HEK293T (cell line): ENCODE measurements around the gene SPRYD3.

Source experiments
- ARNT ChIP-seq: fragments of 450-650 bp; IDR thresholded peaks from 2 replicates; pipeline ENCODE4 v1.6.1; 2017; ENCODE audit warnings: mild to moderate bottlenecking
- FOXA1 ChIP-seq: fragments of 450-650 bp; IDR thresholded peaks from 2 replicates; pipeline ENCODE4 v1.6.1; 2016; ENCODE audit warnings: mild to moderate bottlenecking
- FOXM1 ChIP-seq: fragments of 450-650 bp; IDR thresholded peaks from 2 replicates; pipeline ENCODE4 v1.6.1; 2017; ENCODE audit warnings: mild to moderate bottlenecking, borderline replicate concordance
- ZNF384 ChIP-seq: fragments of 450-650 bp; IDR thresholded peaks from 2 replicates; pipeline ENCODE4 v1.6.1; 2016

DNA sequence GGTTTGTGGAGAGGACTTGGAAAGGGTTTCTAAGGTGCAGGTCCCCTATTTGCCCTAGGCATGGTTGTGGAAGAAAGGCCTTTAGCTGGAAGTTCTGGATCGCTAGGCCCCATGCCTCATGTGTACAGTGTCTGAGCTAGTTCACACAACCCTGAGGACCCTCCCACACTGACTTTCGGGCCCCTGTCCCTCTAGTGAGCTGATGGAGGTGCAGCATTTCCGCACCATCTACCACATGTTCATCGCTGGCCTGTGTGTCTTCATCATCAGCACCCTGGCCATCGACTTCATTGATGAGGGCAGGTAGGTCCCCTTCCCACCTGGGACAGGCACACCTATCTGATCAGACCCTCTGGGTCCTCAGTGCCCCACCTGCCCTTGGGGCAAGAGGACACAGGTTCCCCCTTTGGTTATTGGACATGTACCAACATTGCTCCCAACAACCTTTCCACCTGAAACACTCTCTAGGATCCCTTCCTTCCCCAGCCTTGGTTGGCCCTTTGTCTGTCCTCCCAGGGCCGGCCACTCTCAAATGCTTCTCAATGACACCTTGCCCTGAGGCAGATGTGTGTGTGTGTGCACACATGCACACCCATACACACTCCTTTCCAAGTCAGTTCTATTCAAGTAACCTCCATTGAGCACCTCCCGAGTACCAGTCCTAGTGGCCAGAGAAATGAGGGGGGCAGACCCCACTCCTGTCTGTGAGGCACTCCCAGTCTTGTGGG is 26.7 kb upstream of the SPRYD3 start:
- TF ChIP-seq FOXA1 (no peak), ARNT (no peak), FOXM1 (no peak), ZNF384 (no peak)
